ENCODE measurements around the gene TMEM255B.
"Not testable (repeated sequence)": the region's sequence is repeated elsewhere in the genome, so short reads cannot be mapped to it uniquely, and the experiment has no call there.

TMEM255B gene

DNA sequence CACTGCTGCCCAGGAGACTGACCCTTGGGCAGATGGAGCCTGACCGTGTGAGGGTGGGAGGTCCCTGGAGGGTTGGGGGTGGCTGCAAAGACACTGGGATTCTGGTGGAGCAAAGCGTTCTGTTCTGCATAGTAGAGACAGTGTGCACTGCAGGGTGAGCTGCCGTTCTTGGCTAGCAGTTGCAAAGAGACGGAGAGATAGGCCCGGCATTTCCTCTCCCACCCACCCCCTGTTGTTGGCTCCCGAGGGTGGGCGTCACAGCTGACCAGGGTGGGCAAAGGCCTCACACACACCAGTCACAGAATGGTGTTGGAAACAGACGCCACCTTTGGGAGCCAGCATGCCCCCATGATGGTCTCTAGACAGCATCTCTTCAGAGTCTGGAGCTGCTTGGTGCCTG is 11.4 kb downstream of the TMEM255B start:
- DNase-seq, result no peak

DNA sequence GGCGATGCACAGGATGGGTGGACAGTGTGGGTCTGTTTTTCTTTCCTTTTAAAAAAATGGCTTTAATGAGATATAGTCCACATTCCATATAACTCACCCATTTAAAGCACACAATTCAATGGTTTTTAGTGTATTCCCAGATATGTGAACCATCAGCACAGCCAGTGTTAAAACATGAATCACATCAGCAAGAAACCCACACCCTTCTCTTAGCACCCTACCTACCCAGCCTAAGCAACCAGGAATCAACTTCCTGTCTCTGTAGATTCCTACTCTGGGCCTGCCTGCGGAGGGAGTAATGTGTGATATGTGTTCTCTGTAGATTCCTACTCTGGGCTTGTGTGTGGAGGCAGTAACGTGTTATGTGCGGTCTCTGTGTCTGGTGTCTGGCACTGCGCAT is 11.9 kb downstream of the TMEM255B start:
- no peak for DNase-seq

DNA sequence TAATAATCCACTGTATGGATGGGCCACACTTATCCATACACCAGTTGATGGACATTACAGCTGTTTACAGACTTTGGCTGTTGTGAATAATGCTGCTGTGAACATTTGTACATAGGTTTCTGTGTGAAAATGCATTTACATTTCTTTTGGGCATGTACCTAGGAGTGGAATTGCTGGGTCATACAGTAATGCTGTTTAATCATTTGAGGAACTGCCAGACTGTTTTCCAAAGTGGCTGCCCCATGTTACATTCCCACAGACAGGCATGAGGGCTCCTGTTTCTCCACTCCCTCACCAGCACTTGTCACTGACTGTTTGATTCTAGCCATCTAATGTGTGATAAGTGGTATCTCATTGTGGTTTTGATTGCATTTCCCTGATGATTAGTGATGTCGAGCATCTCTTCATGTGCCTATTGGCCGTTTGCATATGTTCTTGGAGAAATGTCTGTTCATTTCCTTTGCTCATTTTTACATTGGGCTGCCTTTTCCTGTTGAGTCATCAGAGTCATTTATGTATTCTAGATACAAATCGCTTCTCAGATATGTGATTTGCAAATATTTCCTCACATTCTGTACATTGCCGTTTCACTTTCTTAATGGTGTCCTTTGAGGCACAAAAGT is 12.8 kb downstream of the TMEM255B start:
- DNase-seq, result no peak

DNA sequence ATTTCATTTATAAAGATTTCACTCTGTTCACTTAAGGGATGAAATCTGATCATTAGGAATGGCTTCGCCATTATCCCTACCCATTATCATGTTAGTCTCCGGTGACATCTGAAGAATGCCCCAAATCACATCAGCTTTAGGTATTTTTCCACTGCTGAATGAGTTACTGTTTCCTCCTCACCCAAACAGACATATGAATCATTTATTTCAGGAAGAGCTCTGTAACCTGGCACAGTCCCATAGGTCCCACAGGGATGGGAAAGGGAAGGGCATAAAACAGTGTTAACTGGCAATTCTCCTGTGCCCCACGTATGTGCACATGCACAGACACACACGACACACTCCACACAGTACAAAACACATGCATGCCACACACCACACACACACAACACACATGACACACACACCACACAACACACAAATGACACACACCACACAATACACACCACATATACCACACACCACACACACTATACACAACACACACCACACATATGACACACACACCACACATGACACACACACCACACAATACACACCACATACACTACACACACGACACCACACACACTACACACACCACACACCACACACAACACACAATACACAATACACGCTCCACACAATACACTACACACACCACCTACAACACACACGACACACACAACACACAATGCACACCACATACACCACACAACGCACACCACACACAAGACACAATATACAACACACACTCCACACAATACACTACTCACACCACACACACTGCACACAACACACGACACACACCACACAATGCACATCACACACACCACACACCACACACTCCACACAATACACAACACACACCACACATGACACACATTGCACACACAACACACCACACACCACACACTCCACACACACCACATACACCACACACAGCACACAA is 15.4 kb downstream of the TMEM255B start:
- DNase-seq, result no peak

DNA sequence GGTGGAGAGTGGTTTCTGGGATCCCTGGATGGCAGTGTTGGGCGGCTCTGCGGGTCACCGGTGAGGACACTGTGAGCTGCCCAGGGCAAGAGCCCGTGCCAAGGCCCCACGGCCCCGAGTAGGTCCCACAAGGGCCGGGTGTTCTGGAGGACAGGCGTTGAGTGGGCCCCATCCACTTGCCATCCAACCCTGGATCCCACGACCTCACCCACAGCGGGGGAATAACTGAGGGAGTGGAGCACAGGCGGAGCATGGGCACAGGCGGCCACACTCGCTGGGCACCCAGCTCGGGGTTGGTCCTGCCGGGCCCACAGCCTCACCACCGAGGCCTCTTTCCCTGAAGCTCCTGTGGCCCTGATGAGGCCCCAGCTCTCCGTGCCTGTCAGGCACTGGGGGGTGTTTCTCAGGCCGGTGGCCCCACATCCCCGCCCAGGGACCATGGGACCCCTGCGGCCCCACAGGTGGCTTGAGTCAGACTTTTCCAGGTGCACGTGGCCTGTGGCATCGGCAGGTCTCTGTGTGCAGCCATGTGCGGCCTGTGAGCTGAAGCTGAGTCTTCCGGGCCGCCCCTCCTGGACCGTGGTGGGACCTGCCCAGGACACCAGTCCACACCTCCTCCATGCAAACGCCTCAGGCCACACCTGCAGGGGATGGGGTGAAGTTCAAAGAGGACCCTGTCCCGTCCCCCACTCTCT is 16.6 kb downstream of the TMEM255B start:
- no peak for DNase-seq

DNA sequence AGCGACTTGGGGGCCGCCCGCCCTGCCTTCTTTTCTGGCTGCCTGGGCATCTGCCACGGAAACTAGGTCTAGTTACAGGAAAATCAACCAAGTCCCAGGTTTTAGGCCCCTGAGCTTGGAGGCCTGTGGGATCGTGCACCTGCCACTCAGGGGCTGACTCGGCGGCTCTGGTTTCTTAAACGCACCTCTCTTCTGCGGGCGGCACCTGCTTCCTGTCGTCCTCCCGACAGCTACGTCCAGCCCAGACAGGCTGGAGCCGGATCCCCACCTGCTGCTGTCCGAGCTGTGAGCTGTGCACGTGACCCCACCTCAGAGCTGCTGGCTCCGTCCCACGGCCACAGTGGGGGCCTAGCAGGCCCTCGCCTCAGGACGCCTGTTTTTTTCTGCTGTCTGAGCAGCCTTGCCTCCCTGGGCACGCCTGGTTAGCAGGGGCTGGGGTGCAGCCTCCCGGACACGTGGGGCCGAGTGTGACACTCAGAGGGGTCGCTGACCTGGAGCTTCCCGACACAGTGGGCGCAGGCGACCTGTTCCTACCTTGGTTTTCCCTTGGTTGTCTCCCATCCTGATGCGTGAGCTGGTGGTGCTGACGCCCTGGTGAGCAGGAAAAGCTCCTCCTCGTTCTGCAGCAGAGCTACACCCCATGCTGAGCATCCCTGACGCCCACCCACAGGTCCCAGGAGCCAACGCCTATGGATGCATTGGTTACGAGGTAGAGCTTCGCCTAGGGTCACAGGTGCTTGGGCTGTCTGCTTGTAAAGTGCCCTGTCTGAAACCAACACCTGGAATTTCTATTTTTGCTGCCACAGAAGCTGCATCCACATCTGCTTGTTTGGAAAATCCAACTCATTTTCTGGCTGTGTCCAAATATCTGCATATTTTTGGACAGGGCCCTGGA is 17.5 kb downstream of the TMEM255B start:
- DNase-seq, result no peak

DNA sequence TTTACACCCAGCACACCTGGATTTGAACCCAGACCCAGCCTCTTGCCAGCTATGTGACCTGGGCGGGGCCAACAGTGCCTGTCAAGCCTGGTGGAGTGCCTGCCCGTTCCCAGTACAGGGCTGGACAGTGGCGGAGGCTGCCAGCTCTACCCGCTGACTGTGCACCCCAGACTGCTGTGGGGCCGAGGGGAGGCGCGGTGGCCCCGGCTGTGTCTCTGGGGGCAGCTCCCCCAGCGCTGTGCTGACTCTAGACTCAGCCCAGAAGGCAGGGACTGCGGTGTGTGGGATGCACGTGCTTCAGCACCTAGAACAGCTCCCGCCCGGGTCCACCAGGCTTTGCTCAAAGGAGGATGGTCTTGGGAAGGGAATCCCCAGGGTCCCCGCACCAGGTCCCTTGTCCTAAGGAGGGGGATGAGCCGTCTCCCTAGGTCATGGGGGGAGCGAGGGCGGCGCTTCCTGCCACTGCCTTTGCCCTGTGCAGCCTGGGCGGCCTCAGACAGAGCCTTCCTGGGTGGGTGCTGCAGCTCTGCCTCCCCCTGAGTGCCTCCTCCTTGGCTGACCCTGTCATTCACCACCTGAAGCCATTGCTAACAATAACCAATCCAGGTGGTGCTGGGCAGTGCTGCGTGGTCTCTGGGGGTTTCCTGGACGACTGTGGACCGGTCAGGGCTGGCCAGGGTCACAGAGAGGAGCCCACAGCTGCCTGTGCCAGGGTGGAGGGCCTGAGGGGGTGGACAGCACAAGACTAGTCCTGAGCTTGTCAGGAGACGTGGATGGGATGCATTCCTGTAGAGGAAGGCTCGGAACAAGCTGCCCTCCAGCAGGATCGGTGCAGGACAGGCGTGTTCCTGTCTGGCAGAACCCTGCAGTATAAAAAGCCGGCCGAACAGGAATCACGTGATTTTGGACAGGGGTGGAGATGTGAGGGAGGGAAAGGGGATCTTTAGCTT is 18.6 kb downstream of the TMEM255B start:
- no peak for DNase-seq

DNA sequence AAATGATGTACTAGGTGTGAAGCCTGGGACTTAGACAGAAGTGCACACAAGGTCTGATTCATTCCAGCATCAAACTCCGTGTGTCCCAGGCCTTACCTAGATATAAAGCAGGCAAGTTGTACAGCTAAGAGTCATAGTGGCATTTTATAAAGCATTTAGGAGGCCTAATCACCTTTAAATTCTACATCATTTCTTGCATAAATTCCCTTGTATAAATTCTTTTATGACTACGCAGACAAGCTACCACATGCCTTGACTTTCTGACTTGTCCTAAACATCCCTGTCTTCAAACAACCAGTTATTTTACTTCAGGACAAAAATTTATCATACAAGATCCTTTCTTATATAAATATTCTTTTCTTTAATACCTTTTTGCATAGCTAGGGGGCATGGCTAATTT is 22.5 kb downstream of the TMEM255B start:
- no peak for DNase-seq

DNA sequence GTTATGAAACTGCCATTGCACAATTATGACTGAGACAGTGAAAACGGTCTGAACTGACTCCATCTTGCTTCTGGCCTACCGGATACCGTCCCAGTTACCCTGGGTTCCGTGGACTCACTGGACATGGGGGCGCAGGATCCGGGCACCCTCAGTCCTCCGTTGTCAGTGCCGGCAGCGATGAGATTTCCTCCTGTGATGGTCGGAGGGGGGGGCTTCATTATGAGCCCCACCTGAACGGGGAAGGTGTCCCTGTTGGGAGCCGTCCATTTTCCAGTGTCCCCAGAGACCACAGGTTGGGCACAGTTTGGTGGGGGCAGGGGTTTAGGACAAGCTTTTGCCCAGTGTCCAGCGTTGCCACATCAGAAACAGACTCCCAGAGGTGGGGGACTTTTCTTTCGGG is 23.4 kb downstream of the TMEM255B start:
- no peak for DNase-seq

DNA sequence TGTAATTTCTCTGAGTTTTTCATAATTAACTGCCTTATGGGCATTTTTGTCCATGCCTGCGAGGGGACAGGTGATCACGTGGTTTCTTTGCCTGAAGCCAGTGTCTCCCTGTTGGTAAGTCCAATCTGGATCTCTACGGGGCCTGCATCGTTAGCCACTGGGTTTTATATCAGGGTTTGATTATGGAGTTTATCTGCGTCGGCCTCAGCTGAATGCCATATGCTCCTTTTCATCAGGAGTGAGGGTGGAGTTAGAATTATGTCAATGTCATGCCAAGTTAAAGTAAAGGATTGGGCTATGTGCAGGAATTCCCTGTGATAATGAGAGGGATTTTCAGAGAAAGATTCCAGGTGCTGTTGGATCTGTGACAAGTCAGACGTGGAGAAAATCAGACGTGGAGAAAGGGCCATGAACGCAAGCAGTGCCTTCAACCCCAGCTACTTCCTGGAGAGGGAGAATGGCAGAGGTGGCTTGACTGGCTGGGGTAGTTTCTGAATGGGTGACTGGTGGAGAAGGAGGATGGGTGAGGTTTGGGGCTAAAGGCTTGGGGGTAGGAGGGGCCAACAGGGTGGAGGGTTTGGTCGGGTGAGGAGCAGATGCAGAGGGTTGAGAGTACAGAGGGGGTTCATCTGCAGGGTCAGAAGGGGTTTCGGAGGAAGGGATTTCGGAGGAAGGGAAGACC is 24.3 kb downstream of the TMEM255B start:
- DNase-seq, result no peak

DNA sequence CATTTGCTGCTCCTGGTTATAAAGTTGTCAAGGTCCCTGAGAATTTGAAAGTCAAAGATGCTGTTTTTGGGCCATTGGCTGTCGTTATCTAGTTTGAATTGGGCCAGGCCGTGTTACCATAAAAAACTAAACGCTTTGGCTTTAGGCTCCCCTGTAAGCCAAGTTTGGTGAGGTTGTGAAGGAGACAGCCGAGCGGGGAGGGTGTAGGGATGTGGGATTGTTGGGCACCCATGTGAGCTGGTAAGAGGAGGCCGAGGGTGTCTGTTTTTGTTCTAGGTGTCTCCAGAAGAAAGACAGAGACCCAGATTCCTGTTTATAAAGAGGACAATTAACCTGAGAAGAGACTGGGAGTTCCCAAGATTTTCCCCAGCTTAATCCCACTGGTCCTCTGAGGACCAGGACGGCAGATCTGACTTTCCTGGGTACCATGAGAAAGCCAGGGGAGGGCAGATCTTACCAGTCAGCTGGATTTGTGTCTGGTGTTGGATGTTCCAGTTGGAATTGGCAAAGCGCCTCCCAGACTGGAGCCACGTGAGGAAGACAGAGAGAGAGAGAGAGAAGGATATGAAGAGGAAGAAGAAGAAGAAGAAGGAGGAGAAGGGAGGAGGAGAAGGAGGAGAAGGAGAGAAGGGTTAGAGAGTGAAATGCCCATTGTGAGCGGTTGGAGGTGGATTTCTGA is 25.1 kb downstream of the TMEM255B start:
- DNase-seq, result no peak

DNA sequence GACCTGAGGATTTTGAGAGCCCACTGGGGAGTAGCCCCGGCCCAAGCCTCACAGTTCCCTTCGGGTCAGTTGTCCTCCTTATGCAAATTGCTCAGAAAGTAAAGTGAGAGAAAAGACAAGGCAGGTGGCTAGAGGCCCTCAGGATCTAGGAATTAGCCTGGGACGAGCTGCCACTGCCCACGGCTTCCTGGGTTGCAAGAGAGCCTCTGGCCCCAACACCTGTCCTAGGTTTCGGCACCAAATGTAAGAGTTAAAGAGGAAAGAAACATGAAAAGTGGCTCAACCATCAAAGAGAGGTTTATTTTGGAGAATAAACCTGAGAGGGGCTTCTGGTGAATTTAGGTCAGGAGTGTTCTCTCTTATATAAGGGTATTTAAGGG is 25.6 kb downstream of the TMEM255B start:
- DNase-seq, result no peak

DNA sequence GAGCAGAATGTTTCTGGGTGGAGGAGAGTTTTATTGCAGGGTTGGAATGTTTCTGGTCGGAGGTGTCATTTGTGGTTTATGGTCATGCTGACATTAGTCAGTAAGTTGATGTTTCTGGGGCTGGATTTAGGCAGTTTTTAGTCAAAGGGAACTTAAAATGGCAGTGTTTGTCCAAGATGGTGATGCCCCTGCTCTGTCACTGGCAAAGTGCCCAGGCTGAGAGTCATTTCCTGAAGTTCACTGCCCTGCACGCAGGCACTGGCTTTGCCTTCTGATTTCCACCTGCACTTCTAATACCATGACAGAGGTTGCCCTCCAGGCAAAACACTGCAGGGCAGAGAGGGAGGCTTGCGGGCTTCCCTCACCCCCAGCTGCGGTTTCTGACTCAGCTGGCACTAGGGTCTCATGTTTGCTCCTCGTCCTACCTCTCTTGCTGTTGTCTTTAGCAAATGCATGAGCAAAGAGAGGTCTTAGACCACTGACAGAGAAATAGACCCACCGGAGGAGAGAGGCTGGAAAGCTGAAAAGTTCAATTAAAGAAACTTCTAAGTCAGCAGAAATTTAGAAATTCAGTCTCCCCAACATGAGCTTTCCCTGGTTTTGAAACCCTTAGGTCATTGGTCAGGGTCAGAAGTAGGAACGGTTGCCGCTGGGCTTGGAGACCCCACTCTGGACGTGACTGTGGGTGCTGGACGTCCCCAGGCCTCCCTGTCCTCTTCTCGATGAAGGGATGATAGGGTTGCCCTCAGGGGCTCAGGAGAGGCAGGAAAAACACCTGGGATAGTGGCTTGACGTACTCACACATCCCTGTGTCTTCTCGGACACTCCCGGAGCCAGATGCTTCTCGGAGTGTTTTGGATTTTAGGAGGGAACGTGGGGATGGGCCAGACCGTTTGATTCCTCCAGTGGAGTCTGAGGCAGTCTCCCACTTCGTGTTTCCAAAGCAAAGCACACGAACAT is 26.3 kb downstream of the TMEM255B start:
- DNase-seq, result no peak

DNA sequence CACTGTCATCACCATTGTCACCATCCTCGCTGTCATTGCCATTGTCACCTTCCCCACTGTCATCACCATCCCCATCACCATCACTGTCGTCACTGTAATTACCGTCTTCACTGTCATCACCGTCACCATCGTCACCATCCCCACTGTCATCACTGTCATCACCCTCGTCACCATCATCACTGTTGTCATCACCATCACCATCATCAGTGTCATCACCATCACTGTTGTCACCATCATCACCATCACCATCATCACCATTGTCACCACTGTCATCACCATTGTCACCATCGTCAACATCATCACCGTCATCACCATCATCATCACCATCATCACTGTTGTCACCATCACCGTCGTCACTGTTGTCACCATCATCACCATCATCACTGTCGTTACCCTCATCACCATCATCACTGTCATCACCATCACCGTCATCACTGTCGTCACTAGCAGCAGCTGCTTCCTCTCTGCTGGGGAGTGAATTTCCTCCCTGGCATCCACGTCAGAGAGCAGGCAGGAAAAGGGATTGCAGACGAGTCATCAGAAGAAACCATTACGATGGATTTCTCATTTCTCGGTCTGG is 27.3 kb downstream of the TMEM255B start:
- no peak for DNase-seq

DNA sequence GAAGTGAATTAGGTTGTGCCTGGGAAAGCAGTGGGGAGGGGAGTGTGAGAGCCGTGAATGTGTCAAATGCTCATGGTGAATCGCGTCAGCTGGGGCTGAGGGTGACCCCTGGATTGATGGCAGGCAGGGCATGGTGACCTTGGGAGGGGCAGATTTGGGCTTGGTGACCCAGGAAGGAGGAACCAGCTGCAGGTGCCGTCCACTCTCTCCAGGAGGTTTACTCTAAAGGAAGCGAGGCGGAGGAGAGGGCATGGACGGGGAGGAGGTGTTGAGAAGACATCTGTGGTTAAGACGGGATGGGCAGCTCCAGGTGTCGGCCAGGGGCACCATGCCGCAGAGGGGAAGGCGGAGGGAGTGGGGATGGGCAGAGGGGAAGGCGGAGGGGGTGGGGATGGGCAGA is 28.7 kb downstream of the TMEM255B start:
- no peak for DNase-seq

DNA sequence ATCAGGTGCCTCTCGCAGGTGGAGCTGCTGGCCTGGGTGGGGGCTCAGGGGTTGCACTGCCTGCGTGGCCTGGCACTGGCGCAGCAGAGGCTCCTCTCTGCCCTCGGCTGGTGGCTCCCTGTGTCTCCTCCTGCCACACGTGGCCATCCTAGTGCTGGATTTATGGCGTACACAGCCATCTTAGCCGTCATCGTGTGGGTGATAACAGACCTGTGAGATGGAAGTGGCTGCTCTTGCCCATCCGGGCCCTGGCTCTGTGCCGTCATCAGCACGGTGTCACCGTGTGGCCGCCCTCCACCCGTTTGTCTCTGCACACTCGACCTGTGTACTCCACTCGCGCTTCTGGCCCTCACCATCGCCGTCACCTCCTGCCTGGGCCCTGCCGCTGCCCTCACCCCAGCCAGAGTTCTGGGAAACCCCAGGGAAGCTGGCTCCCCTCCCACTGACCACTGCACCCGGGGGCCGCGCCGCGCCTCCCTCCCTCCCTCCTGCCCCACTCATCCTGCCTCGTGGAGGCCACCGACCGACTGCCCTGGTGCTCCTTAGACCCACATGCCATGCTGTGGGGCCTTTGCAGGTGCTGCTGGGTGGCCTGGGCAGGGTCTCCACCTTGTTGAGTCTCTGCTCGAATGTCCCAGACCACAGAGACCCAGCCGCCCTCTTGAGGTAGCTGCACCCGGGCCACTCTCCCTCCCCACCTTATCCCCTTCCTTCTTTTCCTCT is 29.5 kb downstream of the TMEM255B start:
- DNase-seq, result no peak

DNA sequence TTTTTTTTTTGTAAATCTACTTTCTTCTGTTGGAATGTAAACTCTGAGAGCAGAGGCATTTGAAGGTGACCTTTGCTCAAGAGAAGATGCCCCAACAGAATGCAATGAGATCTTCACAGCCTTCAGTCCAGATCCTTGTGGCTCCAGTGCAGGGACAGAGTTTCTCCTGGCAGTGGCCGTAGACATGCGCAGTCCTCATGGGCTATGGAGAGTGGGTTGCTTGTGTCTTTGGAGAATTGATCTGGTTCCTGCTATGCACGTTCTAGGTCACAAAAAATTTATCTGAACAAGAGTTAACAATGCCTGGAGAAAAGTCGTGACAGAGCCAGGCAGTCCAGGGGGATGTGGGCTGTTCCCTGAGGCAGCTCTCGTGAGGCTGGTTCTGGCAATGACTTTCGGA is 30.1 kb downstream of the TMEM255B start:
- no peak for DNase-seq

DNA sequence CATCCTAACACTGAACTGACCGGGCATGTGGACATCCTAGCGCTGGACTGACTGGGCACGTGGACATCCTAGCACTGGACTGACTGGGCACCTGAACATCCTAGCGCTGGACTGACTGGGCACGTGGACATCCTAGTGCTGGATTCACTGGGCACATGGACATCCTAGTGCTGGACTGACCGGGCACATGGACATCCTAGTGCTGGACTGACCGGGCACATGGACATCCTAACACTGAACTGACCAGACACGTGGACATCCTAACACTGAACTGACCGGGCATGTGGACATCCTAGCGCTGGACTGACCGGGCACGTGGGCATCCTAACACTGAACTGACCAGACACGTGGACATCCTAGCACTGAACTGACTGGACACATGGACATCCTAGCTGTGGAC is 30.9 kb downstream of the TMEM255B start:
- not testable (repeated sequence) for DNase-seq
